ENCODE results near the gene SNX19. TPM values are rescaled to one million over a fixed set of nuclear protein-coding genes. Genes with fewer than 3 reads are reported as not detected.

Gene SNX19
- total RNA-seq = 100 to 1,000 TPM; 102 to 126 TPM

GRCh38 chr11:130916238-130916855 is at the start of gene SNX19:
Gene SNX19, minus strand, starts transcription at chr11:130916479. Its CDS starts 540 bp downstream, at chr11:130915939.
- DNase-seq (ENCODE audit: low spot score) (peak; percentile 51), ATAC-seq (ENCODE audit: insufficient number of reproducible peaks, low FRiP score, low read depth) (peak; percentile 86)
- peak within 1 kb of the TSS; percentile 93 for H3K4me3 ChIP-seq
- H3K27me3 ChIP-seq (replicated peaks; ENCODE audit: insufficient read depth) = no peaks in the 10 kb centered on the region
- H3K27ac ChIP-seq = peak within 1 kb of the TSS; percentile 88 to 92
- peaks cover 15 to 33% of the 10 kb centered on the region in 2 donors for H3K4me1 ChIP-seq (ENCODE audit: control insufficient read depth in 1 of 2, low read depth in 2 of 2)
- peaks cover 11% of the 10 kb centered on the region for H3K36me3 ChIP-seq
- H3K9me3 ChIP-seq = no peaks in the 10 kb centered on the region
- peak; percentile 92 for TF ChIP-seq CTCF (IDR thresholded peaks at IDR 0.05)

DNA sequence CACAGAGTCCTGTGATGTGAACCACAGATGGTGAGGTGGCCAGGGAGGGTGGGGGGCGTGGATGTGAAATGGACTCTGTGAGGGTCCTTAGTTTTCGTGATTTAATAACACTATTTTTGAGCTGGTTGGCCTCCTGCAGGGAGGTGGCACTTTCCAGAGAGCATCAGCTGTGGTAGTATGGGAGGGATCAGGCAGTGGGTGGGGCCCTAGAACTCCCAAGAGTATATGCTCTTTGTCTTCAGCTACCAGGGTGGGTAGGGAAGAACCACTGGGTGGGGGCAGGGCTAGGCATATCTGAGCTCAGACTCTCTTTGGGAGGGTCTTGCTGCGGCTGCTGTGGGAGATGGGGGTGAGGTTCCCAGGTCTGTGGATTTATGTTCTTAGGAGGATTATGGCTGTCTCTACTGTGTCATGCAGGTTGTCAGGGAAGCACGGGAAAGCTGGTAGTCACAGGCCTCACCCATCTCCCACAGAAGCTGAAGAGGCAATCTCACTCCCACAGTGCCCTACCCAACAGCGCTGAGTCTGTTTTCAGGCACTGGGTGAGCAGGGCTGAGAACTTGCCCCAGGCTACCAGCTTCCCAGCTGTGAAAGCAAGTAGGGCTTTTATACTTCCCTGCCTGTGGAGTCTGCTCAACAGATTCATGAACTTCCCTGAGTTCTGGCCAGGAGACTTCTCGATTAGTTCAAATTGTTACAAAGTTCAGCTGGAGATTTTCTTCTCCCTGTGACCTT is 47.9 kb upstream of the SNX19 start:
- TF ChIP-seq CTCF (IDR thresholded peaks at IDR 0.05) = no peak
- Histone ChIP-seq H3K4me1 (ENCODE audit: control insufficient read depth in 1 of 2, low read depth in 2 of 2) (no peaks in the 10 kb centered on the region), H3K36me3 (no peaks in the 10 kb centered on the region), H3K9me3 (peaks cover 3% of the 10 kb centered on the region), H3K27me3 (replicated peaks; ENCODE audit: insufficient read depth) (no peaks in the 10 kb centered on the region), H3K4me3 (no peak overlapping the region), H3K27ac (no peak overlapping the region)
- ATAC-seq (ENCODE audit: insufficient number of reproducible peaks, low FRiP score, low read depth) (no peak), DNase-seq (ENCODE audit: low spot score) (no peak)

DNA sequence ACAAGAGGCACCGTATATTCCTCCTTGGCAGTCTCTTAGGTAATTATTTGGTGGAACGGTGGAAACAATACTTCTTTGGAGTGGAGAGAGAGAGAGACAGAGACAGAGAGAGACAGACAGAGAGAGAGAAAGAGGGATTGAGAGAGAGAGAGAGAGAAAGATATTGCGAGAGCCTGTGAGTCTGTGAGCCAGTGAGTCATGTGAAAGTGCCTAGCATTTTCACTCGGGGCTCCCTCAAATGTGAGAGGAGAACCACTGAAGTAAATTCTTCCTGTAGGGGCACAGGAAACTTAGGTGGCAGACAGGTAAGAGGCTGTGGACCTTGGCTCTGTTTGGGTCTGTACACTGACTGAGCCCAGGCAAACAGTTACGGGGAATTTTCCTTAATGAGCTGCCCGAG is 31.6 kb upstream of the SNX19 start:
- H3K4me3 ChIP-seq = no peak overlapping the region
- DNase-seq (ENCODE audit: low spot score) (no peak), ATAC-seq (ENCODE audit: insufficient number of reproducible peaks, low FRiP score, low read depth) (no peak)
- H3K4me1 ChIP-seq (ENCODE audit: control insufficient read depth in 1 of 2, low read depth in 2 of 2) = peaks cover 0 to 7% of the 10 kb centered on the region in 2 donors
- TF ChIP-seq CTCF (IDR thresholded peaks at IDR 0.05) = no peak
- H3K9me3 ChIP-seq = no peaks in the 10 kb centered on the region
- H3K27me3 ChIP-seq (replicated peaks; ENCODE audit: insufficient read depth) = no peaks in the 10 kb centered on the region
- no peaks in the 10 kb centered on the region for H3K36me3 ChIP-seq
- no peak overlapping the region for H3K27ac ChIP-seq

- ATAC-seq (ENCODE audit: insufficient number of reproducible peaks, low FRiP score, low read depth) (no peak), DNase-seq (ENCODE audit: low spot score) (no peak)
- no peaks in the 10 kb centered on the region for H3K9me3 ChIP-seq
- H3K27ac ChIP-seq = no peak overlapping the region
- no peak overlapping the region for H3K4me3 ChIP-seq
- TF ChIP-seq CTCF (IDR thresholded peaks at IDR 0.05) = no peak
- H3K36me3 ChIP-seq = no peaks in the 10 kb centered on the region
- peaks cover 0 to 7% of the 10 kb centered on the region in 2 donors for H3K4me1 ChIP-seq (ENCODE audit: control insufficient read depth in 1 of 2, low read depth in 2 of 2)
- no peaks in the 10 kb centered on the region for H3K27me3 ChIP-seq (replicated peaks; ENCODE audit: insufficient read depth)
Measured at GRCh38 chr11:130947481-130947880, 31.2 kb upstream of the SNX19 start.

DNA sequence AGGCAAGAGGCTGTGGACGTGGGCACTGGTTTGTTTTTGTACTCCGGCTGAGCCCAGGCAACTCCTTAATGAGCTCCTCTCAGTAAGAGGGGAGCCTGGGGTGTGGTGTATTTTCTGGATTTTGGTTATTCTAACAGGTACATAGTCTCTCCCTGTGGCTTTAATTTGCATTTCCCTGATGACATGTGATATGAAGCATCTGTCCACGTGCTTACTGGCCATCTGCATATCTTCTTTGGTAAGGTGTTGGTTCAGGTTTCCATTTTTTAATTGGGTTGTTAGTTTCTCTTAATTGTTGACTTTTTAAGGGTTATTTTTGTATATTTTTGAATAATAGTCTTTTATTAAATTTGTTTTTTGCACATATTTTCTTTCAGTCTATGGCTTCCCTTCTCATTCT is 30.8 kb upstream of the SNX19 start:
- ATAC-seq (ENCODE audit: insufficient number of reproducible peaks, low FRiP score, low read depth) = no peak
- Histone ChIP-seq H3K4me3 (no peak overlapping the region), H3K4me1 (ENCODE audit: control insufficient read depth in 1 of 2, low read depth in 2 of 2) (peaks cover 0 to 7% of the 10 kb centered on the region in 2 donors), H3K9me3 (no peaks in the 10 kb centered on the region), H3K36me3 (no peaks in the 10 kb centered on the region), H3K27me3 (replicated peaks; ENCODE audit: insufficient read depth) (no peaks in the 10 kb centered on the region), H3K27ac (no peak overlapping the region)
- no peak for DNase-seq (ENCODE audit: low spot score)
- TF ChIP-seq CTCF (IDR thresholded peaks at IDR 0.05) = no peak

Data from thoracic aorta (tissue), 2 donors.